PC-3 (cell line): ENCODE measurements around the gene AKR1B15. TPM values are rescaled to one million over a fixed set of nuclear protein-coding genes. Genes with fewer than 3 reads are reported as not detected.
"Not testable (repeated sequence)": the region's sequence is repeated elsewhere in the genome, so short reads cannot be mapped to it uniquely, and the experiment has no call there.

ENCODE experiments used
- ATAC-seq: fragments of 200-7000 bp; cut with Tn5 transposase; 2 replicates; pipeline ENCODE4 v1.9.1; 2020; ENCODE audit warnings: mild to moderate bottlenecking, moderate library complexity
- BruUV-seq: library from RNA; stranded (reverse); fragments of 400-500 nt; replicated peaks from 2 replicates; lab custom pipeline; 2021; lab: Mats Ljungman, UMichigan
- CTCF ChIA-PET: fragments of 300-600 bp; sonication (Branson Sonifier 250); formaldehyde crosslinking; loops from one replicate; lab custom pipeline; 2022; ENCODE audit warnings: antibody characterized with exemption; lab: Charles Lee
- POLR2A ChIA-PET: fragments of 300-600 bp; sonication (Branson Sonifier 250); formaldehyde crosslinking; loops from one replicate; lab custom pipeline; 2022; ENCODE audit warnings: antibody characterized with exemption; ENCODE audit not compliant: unreplicated experiment; lab: Charles Lee
- DNase-seq: peaks from one replicate; pipeline ENCODE4 v3.0.0-alpha.2; 2015
- H2AFZ ChIP-seq: fragments of 300-600 bp; sonication (generic); 2 replicates; pipeline ENCODE4 v1.6.0; 2016; ENCODE audit warnings: antibody characterized with exemption, low read length
- H3F3A ChIP-seq: fragments of 300-600 bp; sonication (generic); one replicate; pipeline ENCODE4 v1.6.0; 2017; ENCODE audit warnings: antibody characterized with exemption, low read length, control low read depth, mild to moderate bottlenecking; ENCODE audit not compliant: unreplicated experiment
- H3K27ac ChIP-seq: fragments of 300-600 bp; sonication (generic); 2 replicates; pipeline ENCODE4 v1.5.1; 2016; ENCODE audit warnings: mild to moderate bottlenecking, low read length
- H3K27me3 ChIP-seq: fragments of 300-600 bp; sonication (generic); 2 replicates; pipeline ENCODE4 v1.6.1; 2016; ENCODE audit warnings: low read length, mixed read lengths
- H3K36me3 ChIP-seq: fragments of 300-600 bp; sonication (generic); 2 replicates; pipeline ENCODE4 v1.6.1; 2016; ENCODE audit warnings: low read depth, mixed run types, low read length, mixed read lengths
- H3K4me1 ChIP-seq: fragments of 300-600 bp; sonication (generic); 2 replicates; pipeline ENCODE4 v1.5.1; 2016; ENCODE audit warnings: low read length; ENCODE audit not compliant: insufficient read depth
- H3K4me2 ChIP-seq: fragments of 300-600 bp; sonication (generic); 2 replicates; pipeline ENCODE4 v1.6.0; 2016; ENCODE audit warnings: low read length
- H3K4me3 ChIP-seq: fragments of 300-600 bp; sonication (generic); 2 replicates; pipeline ENCODE4 v1.5.1; 2016; ENCODE audit warnings: mild to moderate bottlenecking, low read length, mixed read lengths
- H3K79me2 ChIP-seq: fragments of 300-600 bp; sonication (generic); 2 replicates; pipeline ENCODE4 v1.6.1; 2017; ENCODE audit warnings: low read length, mixed read lengths
- H3K9ac ChIP-seq: fragments of 300-600 bp; sonication (generic); 2 replicates; pipeline ENCODE4 v1.6.0; 2016; ENCODE audit warnings: mild to moderate bottlenecking, low read length
- H3K9me2 ChIP-seq: fragments of 300-600 bp; sonication (generic); replicated peaks from 2 replicates; pipeline ENCODE4 v1.6.1; 2016; ENCODE audit warnings: mixed run types, low read length, mixed read lengths
- H3K9me3 ChIP-seq: fragments of 300-600 bp; sonication (generic); 2 replicates; pipeline ENCODE4 v1.6.1; 2016; ENCODE audit warnings: low read length, mixed read lengths
- H4K20me1 ChIP-seq: fragments of 300-600 bp; sonication (generic); 2 replicates; pipeline ENCODE4 v1.6.1; 2016; ENCODE audit warnings: low read length, mixed read lengths
- EZH2 ChIP-seq: fragments of 300-600 bp; sonication (generic); IDR thresholded peaks from one replicate; pipeline ENCODE4 v1.6.1; 2017; ENCODE audit warnings: antibody characterized with exemption, mild to moderate bottlenecking, low read length; ENCODE audit not compliant: unreplicated experiment
- EZH2phosphoT487 ChIP-seq: fragments of 300-600 bp; sonication (generic); IDR thresholded peaks from 2 replicates; pipeline ENCODE4 v1.6.1; 2018; ENCODE audit warnings: mild to moderate bottlenecking, antibody characterized with exemption, low read length, borderline replicate concordance
- intact Hi-C: fragments of 100-400 bp; cut with micrococcal nuclease; formaldehyde crosslinking; loops from 2 replicates; pipeline ENCODE4 v1.9.0; 2023
- total RNA-seq: library from RNA; depleted of rRNA; stranded (reverse); fragments of >200 nt; gene quantifications from 2 replicates; pipeline ENCODE4 v1.2.3, GENCODE V29; 2014
- TF ChIP-seq, protein P1 (sequence below): fragments of 300-600 bp; sonication (generic); conservative IDR thresholded peaks from 2 replicates; pipeline ENCODE4 v1.5.1; 2017; ENCODE audit warnings: antibody characterized with exemption, low read depth, mild to moderate bottlenecking, low read length

The AKR1B15 gene
- total RNA-seq, 1 experiment from 2014 or later = 0.40 TPM

DNA sequence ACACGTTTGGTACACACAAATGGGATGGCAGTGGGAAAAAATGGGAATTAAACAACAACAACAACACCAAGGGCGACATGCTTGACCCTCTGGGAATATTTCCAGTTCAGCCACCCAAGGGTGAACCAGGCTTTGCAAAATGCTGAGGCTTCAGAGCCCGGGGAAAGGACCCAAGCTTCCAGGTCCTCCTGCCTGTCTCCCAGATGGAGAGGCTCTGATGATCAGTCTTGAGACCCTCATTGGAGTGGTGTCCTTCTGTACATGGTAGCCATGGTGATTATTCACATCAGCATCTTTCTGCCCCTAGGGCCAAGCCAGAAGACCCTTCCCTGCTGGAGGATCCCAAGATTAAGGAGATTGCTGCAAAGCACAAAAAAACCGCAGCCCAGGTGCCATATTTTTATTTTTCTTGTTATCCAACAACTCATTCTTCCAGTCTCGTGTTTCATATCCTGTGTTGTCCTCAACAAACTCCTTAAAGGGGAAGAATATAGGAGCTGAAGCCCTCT is 11.6 kb upstream of the AKR1B15 start:
- H3K27ac ChIP-seq, H3K9me3 ChIP-seq, H3K79me2 ChIP-seq, H4K20me1 ChIP-seq, POLR2A ChIA-PET, H3K4me3 ChIP-seq, H2AFZ ChIP-seq, H3K9me2 ChIP-seq, H3K36me3 ChIP-seq, H3K27me3 ChIP-seq, DNase-seq, ATAC-seq, BruUV-seq, intact Hi-C loops, CTCF ChIA-PET, H3K4me2 ChIP-seq, H3K9ac ChIP-seq: not testable (repeated sequence)
- Histone ChIP-seq H3F3A (peaks cover 11% of the 10 kb centered on the region), H3K4me1 (peaks cover 21% of the 10 kb centered on the region)

DNA sequence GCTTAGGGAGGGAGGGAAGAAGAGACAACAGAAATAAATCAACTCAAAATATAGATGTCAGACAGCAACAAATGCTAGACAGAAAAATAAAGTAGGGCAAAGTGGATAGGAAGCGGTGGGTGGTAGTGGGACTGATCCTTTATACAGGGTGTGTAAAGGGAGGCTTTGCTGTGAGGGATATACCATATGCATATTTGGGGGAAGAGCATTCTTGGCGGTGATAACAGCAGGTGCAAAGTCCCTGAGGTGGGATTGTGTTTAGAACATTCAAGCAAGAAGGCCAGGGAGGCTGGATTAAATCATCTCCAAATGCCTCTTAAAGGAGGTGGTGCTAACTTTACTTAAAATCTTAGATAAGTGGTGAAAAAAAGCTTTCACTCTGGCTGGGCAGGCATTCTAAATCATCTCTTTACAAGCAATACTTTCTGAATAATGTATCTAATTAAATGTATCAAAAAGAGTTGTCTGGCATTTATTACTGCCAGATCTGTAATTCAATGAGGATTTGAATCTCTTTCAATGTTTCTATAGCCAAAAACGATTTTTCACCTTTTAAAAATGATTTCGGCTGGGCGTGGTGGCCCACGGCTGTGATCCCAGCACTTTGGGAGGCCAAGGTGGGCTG is 9.4 kb upstream of the AKR1B15 start:
- no peak for DNase-seq
- Histone ChIP-seq H3K4me3 (no peak overlapping the region), H3K4me1 (no peaks in the 10 kb centered on the region), H3K36me3 (no peaks in the 10 kb centered on the region), H3F3A (no peaks in the 10 kb centered on the region), H3K27me3 (no peaks in the 10 kb centered on the region), H3K9me2 (no peaks in the 10 kb centered on the region), H3K9me3 (no peaks in the 10 kb centered on the region), H3K79me2 (no peaks in the 10 kb centered on the region), H3K9ac (no peak overlapping the region), H3K27ac (no peak overlapping the region), H4K20me1 (no peaks in the 10 kb centered on the region), H2AFZ (no peak overlapping the region), H3K4me2 (no peak overlapping the region)
- TF ChIP-seq EZH2 = no peak
- TF ChIP-seq, protein P1, sequence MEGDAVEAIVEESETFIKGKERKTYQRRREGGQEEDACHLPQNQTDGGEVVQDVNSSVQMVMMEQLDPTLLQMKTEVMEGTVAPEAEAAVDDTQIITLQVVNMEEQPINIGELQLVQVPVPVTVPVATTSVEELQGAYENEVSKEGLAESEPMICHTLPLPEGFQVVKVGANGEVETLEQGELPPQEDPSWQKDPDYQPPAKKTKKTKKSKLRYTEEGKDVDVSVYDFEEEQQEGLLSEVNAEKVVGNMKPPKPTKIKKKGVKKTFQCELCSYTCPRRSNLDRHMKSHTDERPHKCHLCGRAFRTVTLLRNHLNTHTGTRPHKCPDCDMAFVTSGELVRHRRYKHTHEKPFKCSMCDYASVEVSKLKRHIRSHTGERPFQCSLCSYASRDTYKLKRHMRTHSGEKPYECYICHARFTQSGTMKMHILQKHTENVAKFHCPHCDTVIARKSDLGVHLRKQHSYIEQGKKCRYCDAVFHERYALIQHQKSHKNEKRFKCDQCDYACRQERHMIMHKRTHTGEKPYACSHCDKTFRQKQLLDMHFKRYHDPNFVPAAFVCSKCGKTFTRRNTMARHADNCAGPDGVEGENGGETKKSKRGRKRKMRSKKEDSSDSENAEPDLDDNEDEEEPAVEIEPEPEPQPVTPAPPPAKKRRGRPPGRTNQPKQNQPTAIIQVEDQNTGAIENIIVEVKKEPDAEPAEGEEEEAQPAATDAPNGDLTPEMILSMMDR = no peak
- no peak for TF ChIP-seq EZH2phosphoT487
- CTCF ChIA-PET = no interaction called here
- intact Hi-C loops = no loop called here
- POLR2A ChIA-PET = no interaction called here
- BruUV-seq = no TSS peak
- ATAC-seq = no peak

DNA sequence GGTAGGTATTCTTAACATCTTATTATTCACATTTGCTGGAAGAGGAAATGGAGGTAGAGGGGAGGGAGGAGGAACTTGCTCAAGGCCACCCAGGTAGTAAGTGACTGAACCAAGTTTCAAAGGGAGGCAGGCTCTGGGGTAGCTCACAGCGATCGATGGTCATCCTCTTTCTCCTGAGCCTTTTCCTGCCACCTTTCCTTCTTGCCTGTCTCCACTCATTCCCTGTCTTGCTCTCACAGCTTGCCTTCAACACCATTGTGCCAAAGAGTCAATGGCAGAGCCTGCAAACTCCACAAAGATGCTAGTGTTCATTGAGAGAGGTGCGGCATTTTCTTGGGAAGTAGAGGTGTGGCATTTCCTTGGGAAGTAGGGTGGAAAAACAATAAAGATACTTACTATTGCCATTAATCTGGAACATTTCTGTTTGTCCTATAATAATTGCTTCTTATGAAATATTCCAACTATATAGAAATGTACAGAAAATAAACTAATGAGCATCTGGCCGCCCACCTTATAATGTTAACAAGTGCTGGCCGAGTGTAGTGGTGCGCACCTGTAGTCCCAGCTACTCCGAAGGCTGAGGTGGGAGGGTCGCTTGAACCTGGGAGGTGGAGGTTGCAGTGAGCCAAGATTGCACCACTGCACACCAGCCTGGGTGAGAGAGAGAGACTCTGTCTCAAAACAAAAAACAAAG is 7.3 kb upstream of the AKR1B15 start:
- POLR2A ChIA-PET, H3K27ac ChIP-seq, H4K20me1 ChIP-seq, BruUV-seq, H3K4me2 ChIP-seq, H3K9me2 ChIP-seq, H3K9me3 ChIP-seq, H3K36me3 ChIP-seq, CTCF ChIA-PET, H3K4me3 ChIP-seq, H2AFZ ChIP-seq, DNase-seq, H3K27me3 ChIP-seq, H3K9ac ChIP-seq, ATAC-seq, H3F3A ChIP-seq, H3K79me2 ChIP-seq, intact Hi-C loops, H3K4me1 ChIP-seq: not testable (repeated sequence)
